PC-9 (cell line): Measurements from ENCODE around the gene SLC22A23.

Source experiments
- CTCF ChIP-seq: fragments of 200-600 bp; sonication (generic); conservative IDR thresholded peaks from 2 replicates; pipeline ENCODE4 v1.6.1; 2017; ENCODE audit warnings: mixed run types, antibody characterized with exemption, mild to moderate bottlenecking, moderate library complexity
- EZH2 ChIP-seq: fragments of 200-600 bp; sonication (generic); IDR thresholded peaks from 2 replicates; pipeline ENCODE4 v1.8.0; 2017; ENCODE audit warnings: antibody characterized with exemption, low read depth

GRCh38 chr6:3409699-3410384, 47.0 kb downstream of the SLC22A23 start:
- TF ChIP-seq CTCF, result no peak
- no peak for TF ChIP-seq EZH2
